ENCODE results near the gene CWC15.

- TF ChIP-seq HDAC2 (IDR thresholded peaks at IDR 0.05), result no peak
- no peak for TF ChIP-seq SIN3A (IDR thresholded peaks at IDR 0.05; ENCODE audit: low read depth, low read length)
- TF ChIP-seq SIX5 (IDR thresholded peaks at IDR 0.05; ENCODE audit: low read depth, low read length, severe bottlenecking), result no peak
- no peak for TF ChIP-seq ZZZ3 (IDR thresholded peaks at IDR 0.05; ENCODE audit: control insufficient read depth, insufficient read length, low read depth)
- TF ChIP-seq, protein P1, sequence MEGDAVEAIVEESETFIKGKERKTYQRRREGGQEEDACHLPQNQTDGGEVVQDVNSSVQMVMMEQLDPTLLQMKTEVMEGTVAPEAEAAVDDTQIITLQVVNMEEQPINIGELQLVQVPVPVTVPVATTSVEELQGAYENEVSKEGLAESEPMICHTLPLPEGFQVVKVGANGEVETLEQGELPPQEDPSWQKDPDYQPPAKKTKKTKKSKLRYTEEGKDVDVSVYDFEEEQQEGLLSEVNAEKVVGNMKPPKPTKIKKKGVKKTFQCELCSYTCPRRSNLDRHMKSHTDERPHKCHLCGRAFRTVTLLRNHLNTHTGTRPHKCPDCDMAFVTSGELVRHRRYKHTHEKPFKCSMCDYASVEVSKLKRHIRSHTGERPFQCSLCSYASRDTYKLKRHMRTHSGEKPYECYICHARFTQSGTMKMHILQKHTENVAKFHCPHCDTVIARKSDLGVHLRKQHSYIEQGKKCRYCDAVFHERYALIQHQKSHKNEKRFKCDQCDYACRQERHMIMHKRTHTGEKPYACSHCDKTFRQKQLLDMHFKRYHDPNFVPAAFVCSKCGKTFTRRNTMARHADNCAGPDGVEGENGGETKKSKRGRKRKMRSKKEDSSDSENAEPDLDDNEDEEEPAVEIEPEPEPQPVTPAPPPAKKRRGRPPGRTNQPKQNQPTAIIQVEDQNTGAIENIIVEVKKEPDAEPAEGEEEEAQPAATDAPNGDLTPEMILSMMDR (IDR thresholded peaks at IDR 0.05 in 2 of 3, conservative IDR thresholded peaks at IDR 0.05 in 1 of 3; ENCODE audit: control insufficient read depth in 2 of 3, extremely low read depth in 1 of 3, insufficient read depth in 1 of 3, low read depth in 3 of 3, low read length in 3 of 3), result no peak
- no peak for TF ChIP-seq POLR2A (IDR thresholded peaks at IDR 0.05; ENCODE audit: low read depth, low read length)
- TF ChIP-seq, protein P2, sequence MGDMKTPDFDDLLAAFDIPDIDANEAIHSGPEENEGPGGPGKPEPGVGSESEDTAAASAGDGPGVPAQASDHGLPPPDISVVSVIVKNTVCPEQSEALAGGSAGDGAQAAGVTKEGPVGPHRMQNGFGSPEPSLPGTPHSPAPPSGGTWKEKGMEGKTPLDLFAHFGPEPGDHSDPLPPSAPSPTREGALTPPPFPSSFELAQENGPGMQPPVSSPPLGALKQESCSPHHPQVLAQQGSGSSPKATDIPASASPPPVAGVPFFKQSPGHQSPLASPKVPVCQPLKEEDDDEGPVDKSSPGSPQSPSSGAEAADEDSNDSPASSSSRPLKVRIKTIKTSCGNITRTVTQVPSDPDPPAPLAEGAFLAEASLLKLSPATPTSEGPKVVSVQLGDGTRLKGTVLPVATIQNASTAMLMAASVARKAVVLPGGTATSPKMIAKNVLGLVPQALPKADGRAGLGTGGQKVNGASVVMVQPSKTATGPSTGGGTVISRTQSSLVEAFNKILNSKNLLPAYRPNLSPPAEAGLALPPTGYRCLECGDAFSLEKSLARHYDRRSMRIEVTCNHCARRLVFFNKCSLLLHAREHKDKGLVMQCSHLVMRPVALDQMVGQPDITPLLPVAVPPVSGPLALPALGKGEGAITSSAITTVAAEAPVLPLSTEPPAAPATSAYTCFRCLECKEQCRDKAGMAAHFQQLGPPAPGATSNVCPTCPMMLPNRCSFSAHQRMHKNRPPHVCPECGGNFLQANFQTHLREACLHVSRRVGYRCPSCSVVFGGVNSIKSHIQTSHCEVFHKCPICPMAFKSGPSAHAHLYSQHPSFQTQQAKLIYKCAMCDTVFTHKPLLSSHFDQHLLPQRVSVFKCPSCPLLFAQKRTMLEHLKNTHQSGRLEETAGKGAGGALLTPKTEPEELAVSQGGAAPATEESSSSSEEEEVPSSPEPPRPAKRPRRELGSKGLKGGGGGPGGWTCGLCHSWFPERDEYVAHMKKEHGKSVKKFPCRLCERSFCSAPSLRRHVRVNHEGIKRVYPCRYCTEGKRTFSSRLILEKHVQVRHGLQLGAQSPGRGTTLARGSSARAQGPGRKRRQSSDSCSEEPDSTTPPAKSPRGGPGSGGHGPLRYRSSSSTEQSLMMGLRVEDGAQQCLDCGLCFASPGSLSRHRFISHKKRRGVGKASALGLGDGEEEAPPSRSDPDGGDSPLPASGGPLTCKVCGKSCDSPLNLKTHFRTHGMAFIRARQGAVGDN (IDR thresholded peaks at IDR 0.05), result no peak
- TF ChIP-seq CHD2 (IDR thresholded peaks at IDR 0.05; ENCODE audit: borderline replicate concordance, low read depth, low read length), result no peak
- TF ChIP-seq CBX5 (IDR thresholded peaks at IDR 0.05; ENCODE audit: low read depth), result no peak
- no peak for TF ChIP-seq EZH2 (IDR thresholded peaks at IDR 0.05; ENCODE audit: borderline replicate concordance, control insufficient read depth, low read depth, low read length)
- TF ChIP-seq, protein P3, sequence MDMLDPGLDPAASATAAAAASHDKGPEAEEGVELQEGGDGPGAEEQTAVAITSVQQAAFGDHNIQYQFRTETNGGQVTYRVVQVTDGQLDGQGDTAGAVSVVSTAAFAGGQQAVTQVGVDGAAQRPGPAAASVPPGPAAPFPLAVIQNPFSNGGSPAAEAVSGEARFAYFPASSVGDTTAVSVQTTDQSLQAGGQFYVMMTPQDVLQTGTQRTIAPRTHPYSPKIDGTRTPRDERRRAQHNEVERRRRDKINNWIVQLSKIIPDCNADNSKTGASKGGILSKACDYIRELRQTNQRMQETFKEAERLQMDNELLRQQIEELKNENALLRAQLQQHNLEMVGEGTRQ (IDR thresholded peaks at IDR 0.05; ENCODE audit: borderline replicate concordance, low read depth, low read length), result no peak
- TF ChIP-seq MAX (IDR thresholded peaks at IDR 0.05; ENCODE audit: low read depth, low read length), result no peak
- TF ChIP-seq BCLAF1 (IDR thresholded peaks at IDR 0.05), result no peak
Observed at GRCh38 chr11:94960488-94960887, 12.9 kb downstream of the CWC15 start.
